Measurements from ENCODE around the gene ST3GAL5.

The ST3GAL5 gene

GRCh38 chr2:85920810-85921545 is 32.2 kb upstream of the ST3GAL5 start:
- DNase-seq, result peak; percentile 26

GRCh38 chr2:85917887-85918795 is 29.4 kb upstream of the ST3GAL5 start:
- no peak for DNase-seq
- in situ Hi-C loops (cut with HindIII; ENCODE audit: low pct_ligation_motif_present, low pct_unique_long_range_greater_than_20kb, low sequenced_read_pairs), result no loop called here

More at GRCh38 chr2:85920810-85921545, 32.2 kb upstream of the ST3GAL5 start:
- in situ Hi-C loops (cut with HindIII; ENCODE audit: low pct_ligation_motif_present, low pct_unique_long_range_greater_than_20kb, low sequenced_read_pairs), result no loop called here

- no peak for DNase-seq
- in situ Hi-C loops (cut with HindIII; ENCODE audit: low pct_ligation_motif_present, low pct_unique_long_range_greater_than_20kb, low sequenced_read_pairs), result no loop called here
Observed at GRCh38 chr2:85915606-85916303, 27.0 kb upstream of the ST3GAL5 start.

- in situ Hi-C loops (cut with HindIII; ENCODE audit: low pct_ligation_motif_present, low pct_unique_long_range_greater_than_20kb, low sequenced_read_pairs), result no loop called here
- no peak for DNase-seq
Observed at GRCh38 chr2:85914922-85915321, 26.1 kb upstream of the ST3GAL5 start.

GRCh38 chr2:85913884-85914881 is 25.4 kb upstream of the ST3GAL5 start:
- DNase-seq, result no peak
- in situ Hi-C loops (cut with HindIII; ENCODE audit: low pct_ligation_motif_present, low pct_unique_long_range_greater_than_20kb, low sequenced_read_pairs), result no loop called here

GRCh38 chr2:85911814-85912692 is 23.3 kb upstream of the ST3GAL5 start:
- DNase-seq, result no peak
- in situ Hi-C loops (cut with HindIII; ENCODE audit: low pct_ligation_motif_present, low pct_unique_long_range_greater_than_20kb, low sequenced_read_pairs), result no loop called here

GRCh38 chr2:85911097-85911496 is 22.3 kb upstream of the ST3GAL5 start:
- DNase-seq, result no peak
- in situ Hi-C loops (cut with HindIII; ENCODE audit: low pct_ligation_motif_present, low pct_unique_long_range_greater_than_20kb, low sequenced_read_pairs), result no loop called here

- in situ Hi-C loops (cut with HindIII; ENCODE audit: low pct_ligation_motif_present, low pct_unique_long_range_greater_than_20kb, low sequenced_read_pairs), result no loop called here
- DNase-seq, result no peak
Observed at GRCh38 chr2:85909005-85909404, 20.2 kb upstream of the ST3GAL5 start.

GRCh38 chr2:85908506-85908905 is 19.7 kb upstream of the ST3GAL5 start:
- no peak for DNase-seq
- in situ Hi-C loops (cut with HindIII; ENCODE audit: low pct_ligation_motif_present, low pct_unique_long_range_greater_than_20kb, low sequenced_read_pairs), result no loop called here

- no peak for DNase-seq
- in situ Hi-C loops (cut with HindIII; ENCODE audit: low pct_ligation_motif_present, low pct_unique_long_range_greater_than_20kb, low sequenced_read_pairs), result no loop called here
Observed at GRCh38 chr2:85907671-85908157, 18.9 kb upstream of the ST3GAL5 start.

GRCh38 chr2:85906748-85907147 is 18.0 kb upstream of the ST3GAL5 start:
- in situ Hi-C loops (cut with HindIII; ENCODE audit: low pct_ligation_motif_present, low pct_unique_long_range_greater_than_20kb, low sequenced_read_pairs), result no loop called here

GRCh38 chr2:85905891-85906290 is 17.1 kb upstream of the ST3GAL5 start:
- no peak for DNase-seq
- in situ Hi-C loops (cut with HindIII; ENCODE audit: low pct_ligation_motif_present, low pct_unique_long_range_greater_than_20kb, low sequenced_read_pairs), result no loop called here

More at GRCh38 chr2:85906748-85907147, 18.0 kb upstream of the ST3GAL5 start:
- DNase-seq, result no peak

- DNase-seq, result no peak
- in situ Hi-C loops (cut with HindIII; ENCODE audit: low pct_ligation_motif_present, low pct_unique_long_range_greater_than_20kb, low sequenced_read_pairs), result no loop called here
Observed at GRCh38 chr2:85905187-85905666, 16.4 kb upstream of the ST3GAL5 start.

- no peak for DNase-seq
- in situ Hi-C loops (cut with HindIII; ENCODE audit: low pct_ligation_motif_present, low pct_unique_long_range_greater_than_20kb, low sequenced_read_pairs), result no loop called here
Observed at GRCh38 chr2:85903849-85904248, 15.1 kb upstream of the ST3GAL5 start.

- no peak for DNase-seq
- in situ Hi-C loops (cut with HindIII; ENCODE audit: low pct_ligation_motif_present, low pct_unique_long_range_greater_than_20kb, low sequenced_read_pairs), result no loop called here
Observed at GRCh38 chr2:85902496-85902895, 13.7 kb upstream of the ST3GAL5 start.

- in situ Hi-C loops (cut with HindIII; ENCODE audit: low pct_ligation_motif_present, low pct_unique_long_range_greater_than_20kb, low sequenced_read_pairs), result no loop called here
Observed at GRCh38 chr2:85901155-85901554, 12.4 kb upstream of the ST3GAL5 start.

GRCh38 chr2:85900366-85900765 is 11.6 kb upstream of the ST3GAL5 start:
- DNase-seq, result no peak
- in situ Hi-C loops (cut with HindIII; ENCODE audit: low pct_ligation_motif_present, low pct_unique_long_range_greater_than_20kb, low sequenced_read_pairs), result no loop called here

More at GRCh38 chr2:85901155-85901554, 12.4 kb upstream of the ST3GAL5 start:
- DNase-seq, result no peak

Measured in ACHN (cell line).